ENCODE data around the gene PVR.
"Not testable (repeated sequence)": the region's sequence is repeated elsewhere in the genome, so short reads cannot be mapped to it uniquely, and the experiment has no call there.

PVR gene, protein sequence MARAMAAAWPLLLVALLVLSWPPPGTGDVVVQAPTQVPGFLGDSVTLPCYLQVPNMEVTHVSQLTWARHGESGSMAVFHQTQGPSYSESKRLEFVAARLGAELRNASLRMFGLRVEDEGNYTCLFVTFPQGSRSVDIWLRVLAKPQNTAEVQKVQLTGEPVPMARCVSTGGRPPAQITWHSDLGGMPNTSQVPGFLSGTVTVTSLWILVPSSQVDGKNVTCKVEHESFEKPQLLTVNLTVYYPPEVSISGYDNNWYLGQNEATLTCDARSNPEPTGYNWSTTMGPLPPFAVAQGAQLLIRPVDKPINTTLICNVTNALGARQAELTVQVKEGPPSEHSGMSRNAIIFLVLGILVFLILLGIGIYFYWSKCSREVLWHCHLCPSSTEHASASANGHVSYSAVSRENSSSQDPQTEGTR

DNA sequence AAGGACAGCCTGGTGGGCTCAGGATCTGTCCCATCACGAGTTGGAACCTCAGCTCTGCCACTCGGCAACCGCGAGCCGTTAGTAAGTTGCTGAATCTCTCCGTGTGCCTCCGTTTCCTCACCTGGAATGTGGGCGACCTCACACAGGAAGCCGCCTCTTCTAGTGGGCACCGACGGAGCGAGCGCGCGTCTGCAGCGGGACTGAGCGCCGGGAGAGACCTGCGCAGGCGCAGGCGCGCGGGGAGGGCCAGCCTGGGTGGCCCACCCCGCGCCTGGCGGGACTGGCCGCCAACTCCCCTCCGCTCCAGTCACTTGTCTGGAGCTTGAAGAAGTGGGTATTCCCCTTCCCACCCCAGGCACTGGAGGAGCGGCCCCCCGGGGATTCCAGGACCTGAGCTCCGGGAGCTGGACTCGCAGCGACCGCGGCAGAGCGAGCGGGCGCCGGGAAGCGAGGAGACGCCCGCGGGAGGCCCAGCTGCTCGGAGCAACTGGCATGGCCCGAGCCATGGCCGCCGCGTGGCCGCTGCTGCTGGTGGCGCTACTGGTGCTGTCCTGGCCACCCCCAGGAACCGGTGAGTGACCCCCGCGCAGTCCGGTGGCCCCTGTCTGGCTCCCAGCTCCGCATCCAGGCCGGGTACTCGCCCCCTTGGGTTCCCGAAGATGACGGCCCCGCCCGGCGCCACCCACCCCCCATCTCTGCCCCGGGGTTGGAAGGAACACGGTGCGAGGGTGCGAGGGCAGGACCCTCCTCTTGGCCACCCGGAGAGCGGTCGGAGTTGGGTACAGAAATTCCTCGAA, at the start of gene PVR:
Gene PVR (plus strand): TSS at position 306 of the 797 bp plus-strand sequence. CDS start 187 bp downstream, at position 493.
- DNase-seq (ENCODE audit: low read depth, low spot score): no peak

DNA sequence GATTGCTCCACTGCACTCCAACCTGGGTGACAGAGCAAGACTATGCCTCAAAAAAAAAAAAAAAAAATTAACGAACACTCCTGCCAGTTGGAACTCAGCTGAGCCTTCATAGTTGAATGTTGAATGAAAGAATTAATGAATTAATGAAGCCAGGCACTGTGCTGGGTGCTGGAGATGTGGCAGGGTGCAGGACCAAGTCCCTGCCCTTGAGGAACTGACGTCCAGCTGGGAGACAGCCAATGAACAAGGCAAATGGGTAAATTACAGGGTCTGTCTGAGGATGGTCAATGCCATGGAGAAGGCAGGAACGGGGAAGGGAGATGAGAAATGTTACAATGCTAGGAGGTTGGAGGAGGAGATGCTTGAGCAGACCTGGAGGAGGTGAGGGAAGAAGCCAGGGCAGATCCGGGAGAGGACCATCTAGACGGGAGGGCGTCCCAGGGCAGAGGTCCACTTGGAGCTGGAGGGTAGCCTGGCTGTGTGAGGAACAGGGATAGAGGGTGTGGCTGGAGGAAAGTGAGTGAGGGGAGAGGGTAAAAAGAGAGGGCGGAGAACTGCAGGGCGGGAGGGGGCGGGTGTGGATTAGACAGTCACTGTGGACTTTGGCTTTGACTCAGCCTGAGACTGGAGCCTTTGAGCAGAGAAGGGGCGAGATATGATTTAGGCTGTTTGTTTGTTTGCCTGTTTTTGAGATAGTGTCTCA, 47.1 kb upstream of the PVR start:
- no peak for DNase-seq (ENCODE audit: low read depth, low spot score)

DNA sequence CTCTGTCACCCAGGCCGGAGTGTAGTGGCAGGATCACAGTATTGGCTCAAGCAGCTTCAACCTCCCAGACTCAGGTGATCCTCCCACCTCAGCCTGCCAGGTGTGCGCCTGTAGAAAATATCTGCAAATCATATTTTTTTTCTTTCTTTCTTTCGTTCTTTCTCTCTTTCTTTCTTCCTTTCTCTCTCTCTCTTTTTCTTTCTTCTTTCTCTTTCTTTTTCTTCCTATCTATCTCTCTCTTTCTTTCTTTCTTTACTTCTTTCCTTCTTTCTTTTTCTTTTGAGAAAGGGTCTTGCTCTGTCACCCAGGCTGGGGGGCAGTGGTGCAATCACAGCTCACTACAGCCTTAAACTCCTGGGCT, 46.6 kb upstream of the PVR start:
- no peak for DNase-seq (ENCODE audit: low read depth, low spot score)

DNA sequence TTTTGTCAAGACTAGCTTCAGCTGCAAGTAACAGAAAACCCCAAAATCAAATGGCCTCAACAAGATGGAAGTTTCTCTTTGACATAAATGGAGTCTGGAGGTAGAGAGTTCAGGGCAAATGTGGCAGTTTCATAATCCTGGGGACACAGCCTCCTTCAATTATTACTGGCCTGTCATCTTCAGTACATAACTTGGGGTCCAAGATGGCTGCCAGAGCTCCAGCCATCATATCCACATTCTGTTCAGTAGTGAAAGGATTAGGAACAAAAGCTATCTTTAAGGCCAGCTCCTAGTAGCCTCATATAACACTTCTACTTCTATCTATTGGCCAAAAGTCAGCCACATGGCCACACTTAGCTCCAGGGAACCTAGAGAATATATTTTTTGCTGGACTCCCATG, 45.4 kb upstream of the PVR start:
- no peak for DNase-seq (ENCODE audit: low read depth, low spot score)

DNA sequence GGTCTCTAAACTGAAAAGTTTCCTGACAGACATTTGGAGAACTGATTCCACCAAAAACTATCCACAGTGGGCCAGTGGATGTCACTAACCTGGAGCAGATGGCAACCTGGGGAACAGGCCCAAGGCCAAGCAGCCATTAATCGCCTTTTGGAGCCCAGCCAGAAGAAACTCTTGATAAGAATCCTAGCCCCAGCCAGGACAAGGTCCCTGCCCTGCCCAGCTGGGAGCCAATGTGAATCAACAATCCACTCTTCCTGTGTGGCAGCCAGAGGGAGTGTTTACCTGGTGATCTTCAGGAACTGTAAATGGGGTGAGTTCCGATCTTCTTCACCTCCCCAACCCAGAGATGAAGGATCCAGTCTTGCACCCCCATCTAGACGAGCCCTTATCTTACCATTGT, 44.8 kb upstream of the PVR start:
- DNase-seq (ENCODE audit: low read depth, low spot score): no peak

DNA sequence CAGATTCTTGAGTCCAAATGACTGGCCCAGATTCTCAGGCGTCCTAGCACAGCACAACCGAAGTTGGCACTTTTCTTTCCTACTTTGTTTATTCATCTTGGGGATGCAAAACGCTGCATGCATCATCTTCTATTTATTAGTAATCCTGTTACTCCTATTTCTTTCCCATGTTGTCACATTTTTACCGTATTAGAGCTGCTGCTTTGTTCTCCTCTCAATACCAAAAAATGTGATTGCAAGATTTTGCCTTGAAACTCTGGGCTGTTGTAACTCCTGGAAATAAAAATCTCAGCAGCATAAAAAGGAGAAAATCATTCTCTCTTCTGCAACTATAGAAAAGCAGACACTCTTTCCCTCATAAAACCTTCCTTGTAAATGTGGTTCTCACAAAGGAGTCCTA, 43.2 kb upstream of the PVR start:
- DNase-seq (ENCODE audit: low read depth, low spot score): no peak

DNA sequence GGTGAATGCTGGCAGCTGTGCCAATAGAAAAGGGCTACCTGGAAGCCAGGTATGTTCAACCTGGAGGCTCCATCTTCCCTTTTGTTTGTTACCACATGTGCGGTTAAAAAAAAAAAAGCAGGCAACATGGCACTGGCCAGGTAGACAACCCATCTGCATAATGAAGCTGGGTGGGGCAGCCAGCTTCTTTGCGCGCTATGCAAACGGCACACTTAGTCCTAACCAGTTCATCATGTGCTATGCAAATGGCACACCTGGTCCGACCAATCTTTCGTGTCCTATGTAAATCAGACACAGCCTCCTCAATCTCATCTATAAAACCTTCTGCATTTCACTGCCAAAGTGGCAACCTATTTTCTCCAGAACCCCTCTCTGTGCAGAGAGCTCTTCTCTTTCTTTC, 41.6 kb upstream of the PVR start:
- no peak for DNase-seq (ENCODE audit: low read depth, low spot score)

DNA sequence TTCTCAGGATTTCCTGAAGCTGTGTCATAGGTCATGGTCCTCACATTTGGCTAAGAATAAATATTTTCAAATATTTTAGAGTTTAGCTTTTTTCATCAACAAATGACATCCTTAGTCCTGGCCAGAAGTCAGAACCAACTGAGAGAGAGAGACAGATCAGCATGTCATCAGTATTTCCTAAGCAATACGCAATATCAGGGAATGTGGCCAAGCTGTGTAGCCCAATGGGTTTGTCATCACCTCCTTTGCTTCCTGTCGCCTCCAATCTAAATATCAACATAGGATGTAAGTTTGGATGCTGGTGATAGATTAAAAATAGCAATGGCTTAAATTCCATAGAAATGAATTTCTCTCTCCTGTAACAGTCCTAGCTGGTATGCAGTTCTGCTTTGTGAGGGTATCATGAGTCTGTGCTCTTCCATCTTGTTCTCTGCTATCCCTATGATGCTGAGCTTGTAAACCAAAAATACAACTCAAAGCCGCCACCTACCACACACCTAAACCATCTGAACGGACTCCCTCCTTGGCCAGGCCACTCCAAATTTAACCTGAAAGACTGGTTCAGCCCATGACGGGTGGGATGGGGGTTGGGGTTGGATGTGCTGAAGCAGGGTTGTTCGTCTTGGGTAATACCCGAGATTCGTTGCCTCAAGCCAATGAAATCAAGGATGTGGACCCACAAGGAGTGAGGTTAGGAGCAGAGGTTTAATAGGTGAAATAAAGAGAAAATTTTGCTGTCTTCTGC, 40.3 kb upstream of the PVR start:
- no peak for DNase-seq (ENCODE audit: low read depth, low spot score)

DNA sequence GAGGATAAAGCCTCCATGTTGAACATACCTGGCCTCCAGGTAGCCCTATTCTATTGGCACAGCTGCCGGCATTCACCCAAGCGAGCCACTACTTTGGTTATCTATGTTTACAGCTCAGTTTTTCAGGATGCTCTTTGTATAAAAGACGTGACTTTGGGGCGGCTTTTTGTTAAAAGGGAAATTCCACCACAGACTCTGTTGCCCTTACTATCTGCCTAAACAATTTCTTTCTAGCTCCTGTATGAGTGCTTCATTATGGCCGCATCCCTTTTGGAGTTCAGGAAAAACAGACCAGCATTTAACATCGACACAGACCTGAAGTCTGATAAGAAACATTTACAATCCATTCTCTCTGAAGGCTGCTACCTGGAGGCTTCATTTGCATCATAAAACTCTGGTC, 39.5 kb upstream of the PVR start:
- DNase-seq (ENCODE audit: low read depth, low spot score): no peak

DNA sequence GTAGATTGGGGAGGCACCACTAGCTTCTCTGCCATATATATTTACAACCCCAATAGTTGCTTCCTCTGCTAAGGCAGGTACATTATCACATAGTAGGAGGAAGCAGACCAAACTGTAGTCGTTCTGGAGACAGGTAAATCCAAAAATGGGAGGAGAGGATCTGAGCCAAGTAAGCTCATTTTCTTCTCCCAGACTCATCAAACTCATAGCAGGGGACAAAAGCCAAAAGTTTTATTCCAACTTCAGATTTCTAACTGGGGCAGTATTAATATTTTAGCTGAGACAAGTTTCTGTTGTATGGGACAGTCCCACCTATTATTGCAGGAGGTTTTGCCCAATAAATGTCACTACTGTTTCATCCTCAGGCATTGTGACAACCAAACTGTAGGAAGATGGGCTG, 38.2 kb upstream of the PVR start:
- no peak for DNase-seq (ENCODE audit: low read depth, low spot score)

DNA sequence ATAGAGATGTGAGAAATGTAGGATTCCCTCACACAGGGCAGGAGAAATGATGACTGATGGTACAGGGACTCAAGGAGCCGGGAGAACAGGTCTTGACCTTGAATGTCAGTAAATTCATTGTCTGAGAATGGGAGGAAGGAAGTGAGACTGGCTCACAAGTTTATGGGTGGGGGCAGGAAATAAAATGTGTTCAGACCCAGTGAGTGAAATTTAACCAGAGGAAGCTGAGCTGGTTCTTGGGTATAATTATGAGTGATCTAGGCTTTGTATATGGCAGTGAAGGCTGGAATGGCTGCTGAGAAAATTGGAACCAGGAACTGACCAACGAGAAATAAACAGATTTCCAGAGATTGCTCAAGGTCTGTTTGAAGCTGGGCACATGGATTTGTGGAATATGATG, 36.7 kb upstream of the PVR start:
- DNase-seq (ENCODE audit: low read depth, low spot score): no peak

DNA sequence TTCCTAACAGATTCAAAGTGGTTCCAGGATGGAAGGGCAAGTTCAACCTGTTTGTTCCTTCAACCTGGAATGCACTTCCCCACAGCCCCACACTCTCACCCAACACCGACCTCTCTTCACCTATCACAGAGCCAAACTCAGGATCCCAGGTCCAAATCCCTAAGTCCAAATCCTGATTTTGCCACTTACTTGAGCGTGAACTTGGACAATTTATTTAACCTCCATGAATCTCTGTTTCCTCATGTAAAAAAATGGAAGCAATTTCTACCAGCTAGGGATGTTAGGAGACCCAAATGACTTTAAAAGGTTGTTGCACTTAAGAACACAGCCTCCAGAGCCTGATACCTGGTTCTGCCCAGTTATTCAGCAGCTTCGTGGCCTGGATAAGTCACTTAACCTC, 35.8 kb upstream of the PVR start:
- DNase-seq (ENCODE audit: low read depth, low spot score): no peak

DNA sequence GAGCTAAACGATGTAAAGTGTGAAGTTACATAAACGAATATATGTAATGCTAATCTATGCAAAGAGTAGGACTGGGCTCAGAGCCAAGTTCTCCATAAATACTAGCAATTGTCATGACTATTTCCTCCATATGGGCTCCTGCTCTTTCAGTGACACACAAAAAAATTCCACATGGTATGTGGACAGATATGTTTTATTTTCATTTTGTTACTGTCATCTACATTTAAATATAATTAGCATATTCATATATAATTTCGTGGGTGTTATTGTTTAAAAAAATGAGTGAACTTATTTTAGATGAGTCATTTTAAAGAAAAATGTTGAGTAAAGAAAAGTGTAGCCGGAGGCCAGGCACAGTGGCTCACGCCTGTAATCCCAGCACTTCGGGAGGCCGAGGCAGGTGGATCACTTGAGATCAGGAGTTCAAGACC, 35.3 kb upstream of the PVR start:
- no peak for DNase-seq (ENCODE audit: low read depth, low spot score)

DNA sequence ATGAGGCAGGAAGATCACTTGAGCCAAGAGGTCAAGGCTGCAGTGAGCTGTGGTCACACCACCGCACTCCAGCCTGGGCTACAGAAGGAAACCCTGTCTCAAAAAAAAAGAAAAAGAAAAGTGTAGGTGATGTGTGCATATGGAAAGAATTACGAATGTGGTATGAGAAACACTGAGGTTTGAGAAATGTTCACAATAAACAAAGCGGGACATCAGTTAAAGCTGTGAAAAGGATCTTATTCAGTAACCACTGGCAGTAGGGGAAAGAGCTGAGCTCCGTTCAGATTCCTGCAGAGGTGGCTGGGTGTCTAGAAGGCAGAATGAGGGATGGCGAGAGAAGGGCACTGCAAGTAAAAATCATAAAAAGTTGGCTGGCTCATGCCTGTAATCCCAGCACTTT, 34.5 kb upstream of the PVR start:
- DNase-seq (ENCODE audit: low read depth, low spot score): no peak

DNA sequence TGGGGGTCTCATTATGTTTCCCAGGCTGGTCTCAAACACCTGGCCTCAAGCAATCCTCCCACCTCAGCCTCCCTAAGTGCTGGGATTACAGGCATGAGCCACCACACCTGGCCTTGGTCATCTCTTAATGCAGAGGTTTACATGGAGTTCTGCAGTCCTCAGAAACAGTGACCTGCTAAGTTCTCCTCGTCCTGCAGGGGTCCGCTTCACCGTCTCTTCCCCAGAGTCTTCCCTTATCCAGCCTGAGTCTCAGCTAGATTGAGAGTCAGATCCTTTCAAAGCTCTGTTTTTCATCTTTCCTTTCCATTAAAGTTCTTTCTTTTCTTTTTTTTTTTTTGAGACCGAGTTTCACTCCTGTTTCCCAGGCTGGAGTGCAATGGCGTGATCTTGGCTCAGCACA, 33.2 kb upstream of the PVR start:
- DNase-seq (ENCODE audit: low read depth, low spot score): not testable (repeated sequence)

DNA sequence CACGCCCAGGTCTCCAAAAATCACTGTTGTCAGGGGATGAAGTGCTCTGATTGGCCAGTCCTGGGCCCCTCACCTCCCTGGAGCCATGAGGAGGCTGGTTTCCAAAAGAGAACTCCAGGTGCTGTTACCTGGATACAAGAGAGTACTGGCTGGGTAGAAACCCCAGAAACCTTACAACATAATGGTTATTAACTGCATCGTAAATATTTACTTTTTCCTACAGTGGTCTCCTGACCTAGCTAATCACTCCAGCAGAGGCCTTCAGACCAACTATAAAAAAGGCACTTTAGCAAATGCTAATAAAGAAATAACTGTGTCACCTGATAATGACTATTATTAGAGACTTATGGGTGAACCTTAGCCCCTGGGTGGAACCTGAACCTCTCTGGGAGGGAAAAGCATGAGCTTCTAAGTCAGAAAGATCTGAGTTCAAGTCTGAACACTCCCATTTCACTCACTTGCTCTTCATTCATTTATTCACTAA, 31.9 kb upstream of the PVR start:
- DNase-seq (ENCODE audit: low read depth, low spot score): no peak

DNA sequence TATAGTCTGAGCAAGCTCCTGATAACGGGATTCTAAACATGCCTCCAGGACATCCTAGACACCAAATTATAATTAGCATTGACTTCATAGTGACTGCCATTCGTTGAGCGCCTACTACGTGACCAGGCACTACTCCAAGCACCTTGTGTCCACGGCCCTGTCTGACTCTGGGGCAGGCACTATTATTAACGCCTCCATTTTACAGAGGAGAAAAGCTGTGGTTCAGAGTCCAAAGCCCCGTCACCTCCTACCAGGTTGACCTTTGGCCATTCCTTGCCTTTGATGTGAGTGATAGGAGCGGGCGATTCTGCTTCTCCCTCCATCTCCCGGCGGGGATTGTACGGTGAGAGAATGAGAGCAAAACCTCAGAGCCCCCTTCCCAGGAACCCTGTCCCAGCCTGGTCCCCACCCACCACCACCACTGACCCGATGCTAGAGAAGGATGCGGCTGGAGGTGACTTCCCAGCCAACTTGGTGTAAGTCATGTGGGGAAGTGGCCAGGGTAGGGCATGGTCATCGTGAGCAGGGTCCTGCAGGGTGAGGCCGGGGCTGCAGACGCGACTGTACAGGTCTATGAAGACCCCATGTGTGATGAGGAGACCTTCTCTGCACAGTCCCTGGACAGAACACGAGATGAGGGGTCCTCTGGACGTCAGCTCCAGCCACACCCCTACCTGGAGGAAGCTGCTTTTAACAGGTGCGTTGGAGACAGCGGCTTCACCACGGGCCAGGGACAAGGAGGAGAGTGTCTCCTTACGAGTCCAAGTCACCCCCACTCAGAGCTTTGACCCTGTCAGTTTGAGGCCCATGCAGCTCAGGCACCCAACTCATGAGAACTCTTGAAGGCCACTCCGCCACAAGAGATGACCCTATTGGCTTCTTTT, 30.2 kb upstream of the PVR start, which contains the start of gene IGSF23:
Gene IGSF23 (plus strand): TSS at position 269 of the 884 bp plus-strand sequence. CDS start 83 bp downstream, at position 352.
- DNase-seq (ENCODE audit: low read depth, low spot score): no peak

DNA sequence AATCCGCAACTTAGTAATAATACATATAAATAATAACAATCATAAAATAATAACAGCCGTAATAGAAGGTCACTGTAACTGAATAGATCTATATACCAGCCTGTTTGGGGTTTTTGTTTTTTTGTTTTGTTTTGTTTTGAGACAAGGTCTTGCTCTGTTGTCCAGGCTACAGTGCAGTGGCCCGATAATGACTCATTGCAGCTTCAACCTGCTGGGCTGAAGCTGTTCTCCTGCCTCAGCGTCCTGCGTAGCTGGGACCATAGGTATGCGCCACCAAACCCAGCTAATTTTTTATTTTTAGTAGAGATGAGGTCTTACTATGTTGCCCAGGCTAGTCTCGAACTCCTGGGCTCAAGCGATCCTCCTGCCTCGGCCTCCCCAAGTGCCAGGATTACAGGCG, 29.4 kb upstream of the PVR start:
- no peak for DNase-seq (ENCODE audit: low read depth, low spot score)

DNA sequence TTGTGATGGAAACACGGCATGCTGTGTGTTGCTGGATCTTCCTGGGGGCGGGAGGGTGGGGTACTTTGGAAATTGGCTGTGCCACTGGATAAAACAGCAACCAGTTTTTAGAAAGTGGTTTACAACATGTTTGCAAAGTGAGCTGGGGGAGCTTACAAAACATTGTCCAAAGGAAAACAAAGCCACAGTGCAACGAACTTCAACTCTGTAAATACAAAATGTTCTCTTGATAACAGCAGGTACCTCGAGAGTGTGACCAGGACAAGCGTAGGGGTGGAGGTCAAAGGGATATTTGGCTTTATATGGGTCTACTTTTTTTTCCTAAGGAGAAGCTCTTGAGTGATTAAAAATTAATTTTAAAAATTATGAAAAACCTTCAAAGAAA, 27.9 kb upstream of the PVR start:
- DNase-seq (ENCODE audit: low read depth, low spot score): no peak

DNA sequence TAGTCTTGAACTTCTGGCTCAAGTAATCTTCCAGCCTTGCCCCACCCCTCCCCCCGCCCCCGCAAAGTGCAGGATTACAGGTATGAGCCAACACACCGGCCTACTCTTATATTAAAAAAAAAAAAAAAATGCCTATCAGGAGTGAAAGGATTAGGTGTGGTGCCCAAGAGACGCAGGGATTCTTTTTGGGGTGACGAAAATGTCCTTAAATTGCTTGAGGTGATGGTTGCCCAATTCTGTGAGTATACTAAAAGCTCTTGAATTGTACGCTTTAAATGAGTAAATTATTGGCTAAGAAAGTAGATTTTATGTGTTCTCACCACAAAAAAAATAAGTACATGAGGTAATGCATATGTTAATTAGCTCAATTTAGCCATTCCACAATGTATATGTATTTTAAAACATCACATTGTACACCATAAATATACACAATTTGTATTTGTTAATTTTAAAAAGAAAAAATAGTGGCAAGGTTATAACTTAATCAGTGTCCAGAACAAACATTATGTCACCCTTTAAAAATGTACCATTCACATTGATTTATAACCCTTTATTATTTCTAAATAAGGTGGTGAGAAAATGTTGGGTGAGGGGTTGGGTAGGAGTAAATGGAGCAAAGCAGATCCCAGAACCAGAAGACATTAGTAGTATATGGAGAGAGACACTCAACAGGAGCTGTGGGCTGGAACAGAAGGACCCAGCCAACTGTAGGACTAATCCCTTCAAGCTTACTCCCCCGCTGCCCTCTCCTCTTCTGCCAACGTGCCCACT, 26.4 kb upstream of the PVR start:
- no peak for DNase-seq (ENCODE audit: low read depth, low spot score)
